ENCODE results near the gene TNRC18.

The TNRC18 gene

DNA sequence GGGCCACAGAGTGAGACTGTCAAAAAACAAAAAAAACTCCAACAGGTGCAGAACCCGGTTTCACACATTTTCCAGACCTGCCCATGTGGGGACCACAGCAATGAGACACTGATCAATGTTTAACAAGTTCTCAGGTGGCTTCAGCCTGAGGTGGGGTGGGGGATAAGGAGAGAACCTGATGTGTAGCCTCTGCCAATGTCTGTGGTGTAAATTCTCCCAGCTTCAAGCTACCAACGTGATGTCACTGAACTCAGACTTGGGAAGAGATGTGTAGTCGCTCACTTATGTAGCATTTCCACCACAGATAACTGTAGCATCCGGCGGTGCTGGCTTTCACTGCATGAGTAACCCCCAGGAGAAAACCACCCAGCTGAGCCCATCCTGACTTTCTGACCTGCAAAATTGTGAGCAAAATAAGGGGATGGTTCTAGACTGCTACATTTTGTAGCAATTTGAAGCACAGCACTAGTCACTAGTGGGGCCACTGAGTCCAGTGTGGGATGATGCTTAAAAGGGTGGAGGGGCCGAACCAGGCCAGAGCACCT, 13.8 kb upstream of the TNRC18 start:
- in situ Hi-C loops (cut with HindIII; ENCODE audit: low sequenced_read_pairs): no loop called here
- no peak overlapping the region for H3K4me3 ChIP-seq (ENCODE audit: low read depth, low read length)
- TF ChIP-seq, protein P1, sequence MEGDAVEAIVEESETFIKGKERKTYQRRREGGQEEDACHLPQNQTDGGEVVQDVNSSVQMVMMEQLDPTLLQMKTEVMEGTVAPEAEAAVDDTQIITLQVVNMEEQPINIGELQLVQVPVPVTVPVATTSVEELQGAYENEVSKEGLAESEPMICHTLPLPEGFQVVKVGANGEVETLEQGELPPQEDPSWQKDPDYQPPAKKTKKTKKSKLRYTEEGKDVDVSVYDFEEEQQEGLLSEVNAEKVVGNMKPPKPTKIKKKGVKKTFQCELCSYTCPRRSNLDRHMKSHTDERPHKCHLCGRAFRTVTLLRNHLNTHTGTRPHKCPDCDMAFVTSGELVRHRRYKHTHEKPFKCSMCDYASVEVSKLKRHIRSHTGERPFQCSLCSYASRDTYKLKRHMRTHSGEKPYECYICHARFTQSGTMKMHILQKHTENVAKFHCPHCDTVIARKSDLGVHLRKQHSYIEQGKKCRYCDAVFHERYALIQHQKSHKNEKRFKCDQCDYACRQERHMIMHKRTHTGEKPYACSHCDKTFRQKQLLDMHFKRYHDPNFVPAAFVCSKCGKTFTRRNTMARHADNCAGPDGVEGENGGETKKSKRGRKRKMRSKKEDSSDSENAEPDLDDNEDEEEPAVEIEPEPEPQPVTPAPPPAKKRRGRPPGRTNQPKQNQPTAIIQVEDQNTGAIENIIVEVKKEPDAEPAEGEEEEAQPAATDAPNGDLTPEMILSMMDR (IDR thresholded peaks at IDR 0.05; ENCODE audit: low read depth, low read length): no peak
- no peak for DNase-seq (ENCODE audit: low read depth, low spot score)

DNA sequence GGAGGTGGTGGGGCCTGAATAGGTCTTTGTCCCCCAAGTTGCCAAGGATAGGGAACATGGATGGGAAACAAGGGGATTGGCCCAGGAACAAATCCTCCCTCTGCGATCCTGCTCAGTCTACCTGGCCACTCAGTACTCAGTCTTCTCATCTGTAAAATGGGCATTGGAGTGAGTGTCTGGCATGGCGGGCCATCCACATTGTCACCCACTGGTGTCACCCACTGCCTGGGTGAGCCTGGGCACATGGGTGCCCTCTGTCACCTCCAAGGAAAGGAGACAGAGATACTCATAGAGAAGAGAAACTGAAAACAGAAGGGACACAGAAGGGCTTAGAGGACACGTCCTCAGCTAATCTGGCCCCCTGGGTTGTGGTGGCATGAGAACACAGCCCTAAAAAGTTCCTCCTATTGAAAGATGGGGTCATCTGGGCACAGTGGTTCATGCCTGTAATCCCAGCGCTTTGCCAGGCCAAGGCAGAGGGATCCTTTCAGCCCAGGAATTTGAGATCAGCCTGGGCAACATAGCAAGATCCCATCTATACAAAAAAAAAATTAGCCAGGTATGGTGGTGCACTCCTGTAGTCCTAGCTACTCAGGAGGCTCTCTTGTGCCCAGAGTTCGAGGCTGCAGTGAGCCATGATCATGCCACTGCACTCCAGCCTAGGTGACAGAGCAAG, 12.5 kb upstream of the TNRC18 start:
- no peak overlapping the region for H3K4me3 ChIP-seq (ENCODE audit: low read depth, low read length)
- TF ChIP-seq, protein P1 (IDR thresholded peaks at IDR 0.05; ENCODE audit: low read depth, low read length): no peak
- no peak for DNase-seq (ENCODE audit: low read depth, low spot score)
- in situ Hi-C loops (cut with HindIII; ENCODE audit: low sequenced_read_pairs): no loop called here

DNA sequence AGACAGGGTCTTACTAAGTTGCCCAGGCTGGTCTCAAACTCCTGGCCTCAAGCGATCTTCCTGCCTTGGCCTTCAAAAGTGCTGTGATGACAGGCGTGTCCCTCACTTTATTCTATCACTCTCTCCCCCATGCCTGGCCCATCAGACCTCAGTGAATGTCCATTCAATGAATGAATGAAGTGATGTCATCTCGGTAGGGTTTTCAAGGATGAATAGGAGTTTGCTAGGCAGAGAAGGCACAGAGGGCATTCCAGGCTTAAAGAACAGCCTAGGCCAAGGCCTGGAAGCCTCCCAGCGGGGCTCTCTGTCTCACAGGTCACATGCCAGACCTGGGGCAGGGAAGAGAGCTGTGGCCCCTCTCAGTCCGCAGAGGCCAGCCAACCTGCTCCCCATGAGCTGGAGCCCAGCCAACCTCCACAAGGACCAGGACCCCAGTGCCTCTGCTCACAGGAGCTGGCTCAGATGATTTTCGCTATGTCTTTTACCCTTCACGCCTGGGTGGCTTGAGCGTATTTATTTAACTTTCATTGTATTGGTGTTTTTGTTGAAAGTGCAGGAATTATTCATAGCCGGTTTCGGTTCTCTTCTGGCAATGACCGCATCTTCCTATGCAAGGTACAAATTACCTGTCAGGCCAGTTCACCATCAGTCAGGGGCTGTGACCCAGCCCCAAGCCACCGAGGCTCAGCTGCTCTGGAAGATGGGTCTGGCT, 11.8 kb upstream of the TNRC18 start:
- TF ChIP-seq, protein P1 (IDR thresholded peaks at IDR 0.05; ENCODE audit: low read depth, low read length): no peak
- in situ Hi-C loops (cut with HindIII; ENCODE audit: low sequenced_read_pairs): no loop called here
- H3K4me3 ChIP-seq (ENCODE audit: low read depth, low read length): no peak overlapping the region
- no peak for DNase-seq (ENCODE audit: low read depth, low spot score)

DNA sequence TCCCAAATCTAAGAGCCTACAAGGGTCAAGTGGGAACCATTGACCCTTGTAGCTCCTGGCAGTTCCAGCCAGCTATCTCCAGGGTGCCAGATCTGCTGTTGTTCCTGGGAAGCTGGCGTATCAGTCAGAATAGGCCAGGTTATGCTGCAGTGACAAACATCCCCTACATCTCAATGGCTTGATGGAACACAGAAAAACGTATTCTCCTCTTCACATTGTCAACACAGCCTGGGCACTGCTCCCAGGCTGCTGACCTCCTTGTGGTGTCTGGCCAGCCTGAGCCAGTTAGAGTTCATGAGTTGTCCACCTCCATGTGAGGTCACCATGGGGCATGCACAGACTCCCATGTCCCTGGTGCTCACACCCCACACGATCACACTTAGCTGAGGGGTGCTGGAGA, 9.5 kb upstream of the TNRC18 start:
- no peak overlapping the region for H3K4me3 ChIP-seq (ENCODE audit: low read depth, low read length)
- in situ Hi-C loops (cut with HindIII; ENCODE audit: low sequenced_read_pairs): no loop called here
- no peak for DNase-seq (ENCODE audit: low read depth, low spot score)
- TF ChIP-seq, protein P1 (IDR thresholded peaks at IDR 0.05; ENCODE audit: low read depth, low read length): no peak

DNA sequence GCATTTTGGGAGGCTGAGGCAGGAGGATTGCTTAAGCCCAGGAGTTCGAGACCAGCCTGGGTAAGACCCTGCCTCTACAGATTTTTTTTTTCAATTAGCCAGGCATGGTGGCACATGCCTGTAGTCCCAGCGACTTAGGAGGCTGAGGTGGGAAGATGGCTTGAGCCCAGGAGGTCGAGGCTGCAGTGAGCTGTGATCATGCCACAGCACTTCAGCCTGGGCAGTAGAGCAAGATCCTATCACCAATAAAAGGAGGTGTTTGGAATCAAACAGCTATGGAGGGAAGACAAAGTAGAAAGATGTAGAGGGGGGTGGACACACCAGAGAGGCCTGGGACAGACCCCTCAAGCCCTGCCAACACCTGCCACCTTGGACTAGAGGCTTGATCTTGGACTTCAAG, 9.1 kb upstream of the TNRC18 start:
- in situ Hi-C loops (cut with HindIII; ENCODE audit: low sequenced_read_pairs): no loop called here
- no peak overlapping the region for H3K4me3 ChIP-seq (ENCODE audit: low read depth, low read length)
- no peak for DNase-seq (ENCODE audit: low read depth, low spot score)
- TF ChIP-seq, protein P1 (IDR thresholded peaks at IDR 0.05; ENCODE audit: low read depth, low read length): no peak

DNA sequence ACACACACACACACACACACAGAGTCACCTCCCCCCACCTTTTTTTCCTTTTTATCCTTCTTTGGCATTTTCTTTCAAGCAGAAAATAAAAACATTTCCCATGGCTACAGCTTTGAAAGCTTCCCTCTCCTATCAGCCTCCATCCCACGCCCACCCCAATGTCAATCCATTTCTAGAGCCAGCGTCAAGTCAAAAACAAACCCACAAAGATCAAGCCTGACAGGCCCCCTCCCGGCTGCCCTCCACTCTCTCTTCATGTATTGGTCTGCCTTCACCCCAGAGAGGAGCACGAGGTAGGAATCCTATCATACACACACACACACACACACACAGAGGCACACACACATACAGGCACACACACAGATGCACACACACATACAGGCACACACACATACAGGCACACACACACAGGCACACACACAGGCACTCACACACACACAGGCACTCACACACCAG, 8.0 kb upstream of the TNRC18 start:
- TF ChIP-seq, protein P1 (IDR thresholded peaks at IDR 0.05; ENCODE audit: low read depth, low read length): no peak
- DNase-seq (ENCODE audit: low read depth, low spot score): no peak
- H3K4me3 ChIP-seq (ENCODE audit: low read depth, low read length): no peak overlapping the region
- in situ Hi-C loops (cut with HindIII; ENCODE audit: low sequenced_read_pairs): no loop called here
